ENCODE data around the gene CYB561D1.

CYB561D1 gene

GRCh38 chr1:109474697-109475096 lies 19.2 kb upstream of the CYB561D1 start:
- H3K36me3 ChIP-seq (ENCODE audit: insufficient read depth, low read length) = no peaks in the 10 kb centered on the region
- no peak overlapping the region for H3K27ac ChIP-seq (ENCODE audit: low read length)
- no peaks in the 10 kb centered on the region for H4K20me1 ChIP-seq (ENCODE audit: insufficient read depth, low read length)
- no peaks in the 10 kb centered on the region for H3K9me3 ChIP-seq (ENCODE audit: insufficient read depth, low read length, severe bottlenecking)
- H3K4me2 ChIP-seq (ENCODE audit: insufficient read depth, low read length) = no peak overlapping the region
- no peaks in the 10 kb centered on the region for H3K4me1 ChIP-seq (ENCODE audit: insufficient read depth, low read length)
- no peak overlapping the region for H3K4me3 ChIP-seq (ENCODE audit: low read depth in 1 of 2, low read length in 2 of 2)
- ATAC-seq (ENCODE audit: insufficient read depth, low read depth) (no peak), DNase-seq (no peak)
- H3K79me2 ChIP-seq (ENCODE audit: insufficient read depth, low read length) = no peaks in the 10 kb centered on the region
- TF ChIP-seq EZH2 (IDR thresholded peaks at IDR 0.05; ENCODE audit: borderline replicate concordance, low read depth, low read length, severe bottlenecking) = no peak
- TF ChIP-seq, protein P1, sequence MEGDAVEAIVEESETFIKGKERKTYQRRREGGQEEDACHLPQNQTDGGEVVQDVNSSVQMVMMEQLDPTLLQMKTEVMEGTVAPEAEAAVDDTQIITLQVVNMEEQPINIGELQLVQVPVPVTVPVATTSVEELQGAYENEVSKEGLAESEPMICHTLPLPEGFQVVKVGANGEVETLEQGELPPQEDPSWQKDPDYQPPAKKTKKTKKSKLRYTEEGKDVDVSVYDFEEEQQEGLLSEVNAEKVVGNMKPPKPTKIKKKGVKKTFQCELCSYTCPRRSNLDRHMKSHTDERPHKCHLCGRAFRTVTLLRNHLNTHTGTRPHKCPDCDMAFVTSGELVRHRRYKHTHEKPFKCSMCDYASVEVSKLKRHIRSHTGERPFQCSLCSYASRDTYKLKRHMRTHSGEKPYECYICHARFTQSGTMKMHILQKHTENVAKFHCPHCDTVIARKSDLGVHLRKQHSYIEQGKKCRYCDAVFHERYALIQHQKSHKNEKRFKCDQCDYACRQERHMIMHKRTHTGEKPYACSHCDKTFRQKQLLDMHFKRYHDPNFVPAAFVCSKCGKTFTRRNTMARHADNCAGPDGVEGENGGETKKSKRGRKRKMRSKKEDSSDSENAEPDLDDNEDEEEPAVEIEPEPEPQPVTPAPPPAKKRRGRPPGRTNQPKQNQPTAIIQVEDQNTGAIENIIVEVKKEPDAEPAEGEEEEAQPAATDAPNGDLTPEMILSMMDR (IDR thresholded peaks at IDR 0.05; ENCODE audit: borderline replicate concordance, extremely low read depth, low read length, poor library complexity, severe bottlenecking) = no peak
- no peak overlapping the region for H2AFZ ChIP-seq (ENCODE audit: low read depth, low read length)
- H3K27me3 ChIP-seq (ENCODE audit: insufficient read depth, low read length, poor library complexity) = peaks cover 20% of the 10 kb centered on the region
- no peak overlapping the region for H3K9ac ChIP-seq (ENCODE audit: low read depth, low read length)

- no peak for DNase-seq
- Histone ChIP-seq H3K36me3 (ENCODE audit: insufficient read depth, low read length) (no peaks in the 10 kb centered on the region), H3K4me2 (ENCODE audit: insufficient read depth, low read length) (no peak overlapping the region), H3K79me2 (ENCODE audit: insufficient read depth, low read length) (no peaks in the 10 kb centered on the region), H3K4me1 (ENCODE audit: insufficient read depth, low read length) (no peaks in the 10 kb centered on the region), H3K27me3 (ENCODE audit: insufficient read depth, low read length, poor library complexity) (peaks cover 20% of the 10 kb centered on the region), H3K9ac (ENCODE audit: low read depth, low read length) (no peak overlapping the region), H3K4me3 (ENCODE audit: low read depth in 1 of 2, low read length in 2 of 2) (no peak overlapping the region), H4K20me1 (ENCODE audit: insufficient read depth, low read length) (no peaks in the 10 kb centered on the region), H3K9me3 (ENCODE audit: insufficient read depth, low read length, severe bottlenecking) (no peaks in the 10 kb centered on the region), H3K27ac (ENCODE audit: low read length) (no peak overlapping the region), H2AFZ (ENCODE audit: low read depth, low read length) (no peak overlapping the region)
- ATAC-seq (ENCODE audit: insufficient read depth, low read depth) = no peak
- TF ChIP-seq EZH2 (IDR thresholded peaks at IDR 0.05; ENCODE audit: borderline replicate concordance, low read depth, low read length, severe bottlenecking) = no peak
- TF ChIP-seq, protein P1 (IDR thresholded peaks at IDR 0.05; ENCODE audit: borderline replicate concordance, extremely low read depth, low read length, poor library complexity, severe bottlenecking) = no peak
These were observed 18.6 kb upstream of the CYB561D1 start for GRCh38 chr1:109475261-109475660.

- ATAC-seq (ENCODE audit: insufficient read depth, low read depth) (no peak), DNase-seq (no peak)
- no peak overlapping the region for H3K4me2 ChIP-seq (ENCODE audit: insufficient read depth, low read length)
- no peak overlapping the region for H3K27ac ChIP-seq (ENCODE audit: low read length)
- H3K27me3 ChIP-seq (ENCODE audit: insufficient read depth, low read length, poor library complexity) = peaks cover 13% of the 10 kb centered on the region
- H3K79me2 ChIP-seq (ENCODE audit: insufficient read depth, low read length) = no peaks in the 10 kb centered on the region
- no peak overlapping the region for H3K4me3 ChIP-seq (ENCODE audit: low read depth in 1 of 2, low read length in 2 of 2)
- H3K4me1 ChIP-seq (ENCODE audit: insufficient read depth, low read length) = no peaks in the 10 kb centered on the region
- H2AFZ ChIP-seq (ENCODE audit: low read depth, low read length) = no peak overlapping the region
- TF ChIP-seq, protein P1 (IDR thresholded peaks at IDR 0.05; ENCODE audit: borderline replicate concordance, extremely low read depth, low read length, poor library complexity, severe bottlenecking) = no peak
- TF ChIP-seq EZH2 (IDR thresholded peaks at IDR 0.05; ENCODE audit: borderline replicate concordance, low read depth, low read length, severe bottlenecking) = no peak
- H4K20me1 ChIP-seq (ENCODE audit: insufficient read depth, low read length) = no peaks in the 10 kb centered on the region
- H3K9ac ChIP-seq (ENCODE audit: low read depth, low read length) = no peak overlapping the region
- H3K36me3 ChIP-seq (ENCODE audit: insufficient read depth, low read length) = no peaks in the 10 kb centered on the region
- H3K9me3 ChIP-seq (ENCODE audit: insufficient read depth, low read length, severe bottlenecking) = no peaks in the 10 kb centered on the region
These were observed 17.1 kb upstream of the CYB561D1 start for GRCh38 chr1:109476825-109477224.

DNA sequence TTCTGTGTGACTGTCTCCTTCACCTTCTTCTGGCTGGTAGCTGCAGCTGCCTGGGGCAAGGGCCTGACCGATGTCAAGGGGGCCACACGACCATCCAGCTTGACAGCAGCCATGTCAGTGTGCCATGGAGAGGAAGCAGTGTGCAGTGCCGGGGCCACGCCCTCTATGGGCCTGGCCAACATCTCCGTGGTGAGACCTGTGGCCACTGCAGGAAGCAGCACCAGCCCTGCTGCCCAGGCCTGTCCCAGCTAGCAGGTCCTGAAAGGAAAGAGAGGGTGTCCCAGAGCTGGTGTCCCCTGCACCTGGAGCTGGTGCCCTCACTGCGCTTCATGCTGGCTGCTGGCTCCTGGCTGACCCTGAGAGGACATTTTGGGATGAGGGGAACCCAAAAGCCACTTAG lies 16.1 kb upstream of the CYB561D1 start:
- TF ChIP-seq, protein P1 (IDR thresholded peaks at IDR 0.05; ENCODE audit: borderline replicate concordance, extremely low read depth, low read length, poor library complexity, severe bottlenecking) = no peak
- TF ChIP-seq EZH2 (IDR thresholded peaks at IDR 0.05; ENCODE audit: borderline replicate concordance, low read depth, low read length, severe bottlenecking) = no peak
- H3K27me3 ChIP-seq (ENCODE audit: insufficient read depth, low read length, poor library complexity) = peaks cover 13% of the 10 kb centered on the region
- ATAC-seq (ENCODE audit: insufficient read depth, low read depth) (peak; percentile 44; the same call in 1 of the 3 replicates), DNase-seq (no peak)
- peaks cover 1% of the 10 kb centered on the region for H3K4me1 ChIP-seq (ENCODE audit: insufficient read depth, low read length)
- no peak overlapping the region for H3K9ac ChIP-seq (ENCODE audit: low read depth, low read length)
- no peak overlapping the region for H2AFZ ChIP-seq (ENCODE audit: low read depth, low read length)
- H3K36me3 ChIP-seq (ENCODE audit: insufficient read depth, low read length) = no peaks in the 10 kb centered on the region
- no peaks in the 10 kb centered on the region for H4K20me1 ChIP-seq (ENCODE audit: insufficient read depth, low read length)
- H3K27ac ChIP-seq (ENCODE audit: low read length) = no peak overlapping the region
- no peak overlapping the region for H3K4me3 ChIP-seq (ENCODE audit: low read depth in 1 of 2, low read length in 2 of 2)
- no peaks in the 10 kb centered on the region for H3K79me2 ChIP-seq (ENCODE audit: insufficient read depth, low read length)
- H3K4me2 ChIP-seq (ENCODE audit: insufficient read depth, low read length) = no peak overlapping the region
- no peaks in the 10 kb centered on the region for H3K9me3 ChIP-seq (ENCODE audit: insufficient read depth, low read length, severe bottlenecking)
